Loucy (cell line): ENCODE data around the gene TBPL2.
A peak's percentile ranks its signal among the peaks of the same experiment; 100 is the strongest.

Experiments
- H2AFZ ChIP-seq: fragments of 200-600 bp; sonication (generic); 2 replicates; pipeline ENCODE4 v1.6.0; 2016; ENCODE audit warnings: antibody characterized with exemption, mild to moderate bottlenecking, low read length, moderate library complexity
- H3F3A ChIP-seq: fragments of 200-600 bp; 2 replicates; pipeline ENCODE4 v1.6.0; 2016; ENCODE audit warnings: antibody characterized with exemption, low read depth, mild to moderate bottlenecking
- H3K27me3 ChIP-seq: fragments of 200-600 bp; sonication (generic); 2 replicates; pipeline ENCODE4 v1.6.1; 2014; ENCODE audit warnings: low read length, mild to moderate bottlenecking; ENCODE audit not compliant: insufficient read depth, poor library complexity, severe bottlenecking
- H3K36me3 ChIP-seq: fragments of 200-600 bp; sonication (generic); 2 replicates; pipeline ENCODE4 v1.6.1; 2016; ENCODE audit warnings: low read length; ENCODE audit not compliant: insufficient read depth
- H3K4me1 ChIP-seq: fragments of 200-600 bp; sonication (generic); 2 replicates; pipeline ENCODE4 v1.5.1; 2014; ENCODE audit warnings: low read length, mild to moderate bottlenecking; ENCODE audit not compliant: insufficient read depth, poor library complexity, severe bottlenecking
- H3K4me2 ChIP-seq: fragments of 200-600 bp; sonication (generic); 2 replicates; pipeline ENCODE4 v1.6.0; 2014; ENCODE audit warnings: antibody characterized with exemption, low read length, low read depth, mild to moderate bottlenecking; ENCODE audit not compliant: poor library complexity, severe bottlenecking
- H3K4me3 ChIP-seq: fragments of 200-600 bp; sonication (generic); 2 replicates; pipeline ENCODE4 v1.5.1; 2014; ENCODE audit warnings: low read length, mild to moderate bottlenecking, mixed read lengths; ENCODE audit not compliant: poor library complexity, severe bottlenecking
- H3K79me2 ChIP-seq: fragments of 200-600 bp; sonication (generic); 2 replicates; pipeline ENCODE4 v1.6.1; 2014; ENCODE audit warnings: low read length; ENCODE audit not compliant: insufficient read depth
- H3K9ac ChIP-seq: fragments of 200-600 bp; sonication (generic); 2 replicates; pipeline ENCODE4 v1.6.0; 2014; ENCODE audit warnings: mild to moderate bottlenecking, low read depth, low read length, moderate library complexity; ENCODE audit not compliant: poor library complexity, severe bottlenecking
- H3K9me2 ChIP-seq: fragments of 200-600 bp; sonication (generic); replicated peaks from 2 replicates; pipeline ENCODE4 v1.6.1; 2016; ENCODE audit warnings: low read depth, low read length, mixed read lengths
- H3K9me3 ChIP-seq: fragments of 200-600 bp; sonication (generic); 2 replicates; pipeline ENCODE4 v1.6.1; 2014; ENCODE audit warnings: mild to moderate bottlenecking, antibody characterized with exemption, low read length, low read depth; ENCODE audit not compliant: insufficient read depth
- H4K20me1 ChIP-seq: fragments of 200-600 bp; sonication (generic); 2 replicates; pipeline ENCODE4 v1.6.0; 2014; ENCODE audit warnings: antibody characterized with exemption, low read length, mild to moderate bottlenecking; ENCODE audit not compliant: insufficient read depth, poor library complexity, severe bottlenecking
- CTCF ChIP-seq: fragments of 200-600 bp; sonication (generic); conservative IDR thresholded peaks from 2 replicates; pipeline ENCODE4 v1.5.1; 2014; ENCODE audit warnings: mild to moderate bottlenecking, antibody characterized with exemption, low read length
- EZH2phosphoT487 ChIP-seq: fragments of 200-600 bp; IDR thresholded peaks from 2 replicates; pipeline ENCODE4 v1.6.1; 2018; ENCODE audit warnings: antibody characterized with exemption, mild to moderate bottlenecking, moderate library complexity, borderline replicate concordance

Gene TBPL2

GRCh38 chr14:55433880-55434804 is 6.3 kb downstream of the TBPL2 start:
- no peak overlapping the region for H2AFZ ChIP-seq
- no peak for TF ChIP-seq EZH2phosphoT487
- no peak for TF ChIP-seq CTCF

GRCh38 chr14:55432628-55433027 is 7.8 kb downstream of the TBPL2 start:
- Histone ChIP-seq H3K4me3 (no peak overlapping the region), H3K4me2 (no peak overlapping the region), H3F3A (no peaks in the 10 kb centered on the region), H4K20me1 (no peaks in the 10 kb centered on the region), H3K9me3 (no peaks in the 10 kb centered on the region), H3K9ac (no peak overlapping the region), H3K79me2 (no peaks in the 10 kb centered on the region), H3K27me3 (no peaks in the 10 kb centered on the region), H3K4me1 (peaks cover 6% of the 10 kb centered on the region), H2AFZ (no peak overlapping the region), H3K9me2 (no peaks in the 10 kb centered on the region), H3K36me3 (no peaks in the 10 kb centered on the region)
- no peak for TF ChIP-seq EZH2phosphoT487
- TF ChIP-seq CTCF, result no peak

More at GRCh38 chr14:55433880-55434804, 6.3 kb downstream of the TBPL2 start:
- H3K79me2 ChIP-seq, result no peaks in the 10 kb centered on the region
- no peaks in the 10 kb centered on the region for H3K36me3 ChIP-seq
- no peaks in the 10 kb centered on the region for H3K27me3 ChIP-seq
- no peaks in the 10 kb centered on the region for H3F3A ChIP-seq
- peaks cover 6% of the 10 kb centered on the region for H3K4me1 ChIP-seq
- no peak overlapping the region for H3K4me2 ChIP-seq
- no peaks in the 10 kb centered on the region for H4K20me1 ChIP-seq
- H3K4me3 ChIP-seq, result no peak overlapping the region
- H3K9me2 ChIP-seq, result no peaks in the 10 kb centered on the region
- H3K9ac ChIP-seq, result no peak overlapping the region
- no peaks in the 10 kb centered on the region for H3K9me3 ChIP-seq

- Histone ChIP-seq H2AFZ (no peak overlapping the region), H3K79me2 (no peaks in the 10 kb centered on the region), H3K4me1 (peaks cover 6% of the 10 kb centered on the region), H4K20me1 (no peaks in the 10 kb centered on the region), H3K9me2 (no peaks in the 10 kb centered on the region), H3K4me2 (no peak overlapping the region), H3F3A (no peaks in the 10 kb centered on the region), H3K9me3 (no peaks in the 10 kb centered on the region), H3K4me3 (no peak overlapping the region), H3K9ac (no peak overlapping the region), H3K36me3 (no peaks in the 10 kb centered on the region), H3K27me3 (no peaks in the 10 kb centered on the region)
- peak; percentile 66 for TF ChIP-seq CTCF
- TF ChIP-seq EZH2phosphoT487, result no peak
These were observed 10.3 kb downstream of the TBPL2 start for GRCh38 chr14:55430024-55430690.
